ENCODE data around the gene FAM53A. TPM values are rescaled to one million over a fixed set of nuclear protein-coding genes. Genes with fewer than 3 reads are reported as not detected.
"Not testable (repeated sequence)": the region's sequence is repeated elsewhere in the genome, so short reads cannot be mapped to it uniquely, and the experiment has no call there.

Gene FAM53A
- total RNA-seq, 1 donor from 2014 or later: 1.9 TPM

GRCh38 chr4:1641671-1642070, 42.4 kb downstream of the FAM53A start:
- intact Hi-C loops (cut with micrococcal nuclease): no loop called here

GRCh38 chr4:1640716-1641503, 43.2 kb downstream of the FAM53A start:
- intact Hi-C loops (cut with micrococcal nuclease): not testable (repeated sequence)

- intact Hi-C loops (cut with micrococcal nuclease): no loop called here
Observed at GRCh38 chr4:1640190-1640589, 43.9 kb downstream of the FAM53A start.

GRCh38 chr4:1639299-1639868, 44.7 kb downstream of the FAM53A start:
- intact Hi-C loops (cut with micrococcal nuclease): no loop called here

- intact Hi-C loops (cut with micrococcal nuclease): no loop called here
Observed at GRCh38 chr4:1638873-1639272, 45.2 kb downstream of the FAM53A start.

- intact Hi-C loops (cut with micrococcal nuclease): no loop called here
Observed at GRCh38 chr4:1638272-1638598, 45.9 kb downstream of the FAM53A start.

GRCh38 chr4:1637580-1638271, 46.4 kb downstream of the FAM53A start:
- intact Hi-C loops (cut with micrococcal nuclease): no loop called here

GRCh38 chr4:1636490-1637211, 47.5 kb downstream of the FAM53A start:
- intact Hi-C loops (cut with micrococcal nuclease): no loop called here

GRCh38 chr4:1635464-1635863, 48.6 kb downstream of the FAM53A start:
- intact Hi-C loops (cut with micrococcal nuclease): no loop called here

GRCh38 chr4:1633993-1634392, 50.1 kb downstream of the FAM53A start:
- intact Hi-C loops (cut with micrococcal nuclease): no loop called here

- intact Hi-C loops (cut with micrococcal nuclease): no loop called here
Observed at GRCh38 chr4:1632109-1633104, 51.7 kb downstream of the FAM53A start.

- intact Hi-C loops (cut with micrococcal nuclease): no loop called here
Observed at GRCh38 chr4:1631136-1631535, 53.0 kb downstream of the FAM53A start.

- intact Hi-C loops (cut with micrococcal nuclease): no loop called here
Observed at GRCh38 chr4:1630266-1630665, 53.8 kb downstream of the FAM53A start.

GRCh38 chr4:1629699-1630083, 54.4 kb downstream of the FAM53A start:
- intact Hi-C loops (cut with micrococcal nuclease): no loop called here

- intact Hi-C loops (cut with micrococcal nuclease): no loop called here
Observed at GRCh38 chr4:1628892-1629698, 55.0 kb downstream of the FAM53A start.

GRCh38 chr4:1627417-1628313, 56.4 kb downstream of the FAM53A start:
- intact Hi-C loops (cut with micrococcal nuclease): no loop called here

GRCh38 chr4:1626941-1627340, 57.2 kb downstream of the FAM53A start:
- intact Hi-C loops (cut with micrococcal nuclease): no loop called here

GRCh38 chr4:1626151-1626550, 58.0 kb downstream of the FAM53A start:
- intact Hi-C loops (cut with micrococcal nuclease): no loop called here

GRCh38 chr4:1625600-1626138, 58.4 kb downstream of the FAM53A start:
- intact Hi-C loops (cut with micrococcal nuclease): no loop called here
